HG03521 (cell line): Measurements from ENCODE around the gene DSCAML1.

Experiments used
- ATAC-seq: cut with Tn5 transposase; IDR thresholded peaks from one replicate; pipeline ENCODE4 v1.9.1; 2021; ENCODE audit warnings: mild to moderate bottlenecking, moderate library complexity; ENCODE audit not compliant: unreplicated experiment

Gene DSCAML1

GRCh38 chr11:117535201-117535849 lies 261.7 kb downstream of the DSCAML1 start:
- no peak for ATAC-seq

- no peak for ATAC-seq
Observed at GRCh38 chr11:117532568-117532967, 264.4 kb downstream of the DSCAML1 start.

- ATAC-seq, result no peak
Observed at GRCh38 chr11:117529816-117530215, 267.2 kb downstream of the DSCAML1 start.

GRCh38 chr11:117528097-117528721 lies 268.8 kb downstream of the DSCAML1 start:
- ATAC-seq, result no peak

GRCh38 chr11:117527271-117527670 lies 269.7 kb downstream of the DSCAML1 start:
- no peak for ATAC-seq

GRCh38 chr11:117525866-117526542 lies 271.0 kb downstream of the DSCAML1 start:
- ATAC-seq, result no peak

- no peak for ATAC-seq
Observed at GRCh38 chr11:117524468-117525183, 272.4 kb downstream of the DSCAML1 start.

- no peak for ATAC-seq
Observed at GRCh38 chr11:117523680-117524079, 273.3 kb downstream of the DSCAML1 start.

- no peak for ATAC-seq
Observed at GRCh38 chr11:117521974-117522373, 275.0 kb downstream of the DSCAML1 start.

GRCh38 chr11:117520966-117521365 lies 276.1 kb downstream of the DSCAML1 start:
- no peak for ATAC-seq

GRCh38 chr11:117520201-117520600 lies 276.8 kb downstream of the DSCAML1 start:
- no peak for ATAC-seq

- ATAC-seq, result no peak
Observed at GRCh38 chr11:117519590-117519989, 277.4 kb downstream of the DSCAML1 start.

- no peak for ATAC-seq
Observed at GRCh38 chr11:117519170-117519569, 277.8 kb downstream of the DSCAML1 start.

- no peak for ATAC-seq
Observed at GRCh38 chr11:117518455-117518854, 278.6 kb downstream of the DSCAML1 start.

- no peak for ATAC-seq
Observed at GRCh38 chr11:117517097-117517496, 279.9 kb downstream of the DSCAML1 start.

- ATAC-seq, result no peak
Observed at GRCh38 chr11:117515892-117516787, 280.9 kb downstream of the DSCAML1 start.

GRCh38 chr11:117514256-117514655 lies 282.8 kb downstream of the DSCAML1 start:
- ATAC-seq, result no peak

GRCh38 chr11:117513666-117514065 lies 283.4 kb downstream of the DSCAML1 start:
- no peak for ATAC-seq

GRCh38 chr11:117511931-117512539 lies 285.0 kb downstream of the DSCAML1 start:
- ATAC-seq, result no peak

- ATAC-seq, result no peak
Observed at GRCh38 chr11:117511483-117511930, 285.5 kb downstream of the DSCAML1 start.
